C4-2B (cell line): Measurements from ENCODE around the gene DAAM1.

Experiments
- CTCF ChIP-seq: fragments of 450-650 bp; conservative IDR thresholded peaks from 2 replicates; pipeline ENCODE4 v1.5.1; 2017; ENCODE audit warnings: mild to moderate bottlenecking
- ZFX ChIP-seq: fragments of 450-650 bp; IDR thresholded peaks from 2 replicates; pipeline ENCODE4 v1.6.1; 2017

DNA sequence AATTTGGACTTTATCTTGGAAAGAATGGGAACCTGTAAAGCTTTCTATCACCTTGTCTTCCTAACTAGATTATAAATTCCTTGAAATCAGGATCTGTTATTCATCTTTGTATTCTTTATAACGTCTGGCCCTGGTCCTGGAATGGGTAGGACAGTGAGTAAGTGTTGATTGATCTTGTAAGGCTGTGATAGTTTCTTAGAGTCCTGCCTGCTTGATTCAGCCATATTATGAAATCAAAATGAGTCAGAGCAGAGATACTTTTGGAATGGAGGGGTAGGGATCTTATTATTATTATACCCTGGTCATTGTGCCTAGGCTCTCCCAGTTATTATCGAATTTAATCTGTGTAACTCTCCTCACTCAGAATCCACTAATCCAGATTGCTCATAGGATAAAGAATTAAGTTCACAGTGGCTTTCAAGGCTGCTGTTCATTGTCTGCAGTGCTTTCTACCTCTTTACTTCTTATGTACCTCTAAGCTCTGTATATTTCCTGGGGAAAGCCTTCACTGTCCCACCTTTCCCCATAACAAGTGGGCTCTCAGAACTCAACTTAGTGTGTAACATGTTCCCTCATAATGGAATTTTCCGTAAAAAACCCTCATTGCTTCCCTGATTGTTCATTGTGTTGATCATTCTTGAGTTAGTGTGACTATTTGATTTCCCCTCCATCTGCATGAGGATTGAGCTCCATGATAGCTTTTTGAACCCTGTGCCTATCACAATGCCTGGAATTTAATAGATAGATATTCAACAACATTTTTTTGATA is 93.3 kb downstream of the DAAM1 start:
- TF ChIP-seq CTCF = no peak
- no peak for TF ChIP-seq ZFX
